WERI-Rb-1 (cell line): ENCODE measurements around the gene LRRC36.

Source experiments
- DNase-seq: peaks from one replicate; pipeline ENCODE4 v3.0.0-alpha.2; 2020
- H3K27ac ChIP-seq: fragments of 250-450 bp; sonication (Bioruptor Pico); 2 replicates; pipeline ENCODE4 v1.5.1; 2020; ENCODE audit warnings: mild to moderate bottlenecking, moderate library complexity
- H3K27me3 ChIP-seq: fragments of 250-450 bp; sonication (Bioruptor Pico); 2 replicates; pipeline ENCODE4 v1.5.1; 2021; ENCODE audit warnings: mild to moderate bottlenecking, low read depth, moderate library complexity; ENCODE audit not compliant: insufficient read depth, severe bottlenecking
- H3K36me3 ChIP-seq: fragments of 250-450 bp; sonication (Bioruptor Pico); 2 replicates; pipeline ENCODE4 v1.5.1; 2020; ENCODE audit warnings: mild to moderate bottlenecking, moderate library complexity
- H3K4me3 ChIP-seq: 2 replicates; pipeline ENCODE4 v1.5.1; 2011; ENCODE audit warnings: low read depth, mild to moderate bottlenecking, control low read depth, low read length
- H3K9me3 ChIP-seq: fragments of 250-450 bp; sonication (Bioruptor Pico); 2 replicates; pipeline ENCODE4 v1.5.1; 2021; ENCODE audit warnings: mild to moderate bottlenecking, moderate library complexity; ENCODE audit not compliant: severe bottlenecking
- CTCF ChIP-seq: IDR thresholded peaks from 2 replicates; pipeline ENCODE4 v1.5.1; 2011; ENCODE audit warnings: low read depth, mild to moderate bottlenecking, control low read depth, inconsistent platforms, low read length

The LRRC36 gene

GRCh38 chr16:67326472-67327309 is at the start of gene LRRC36, which contains the start of gene KCTD19:
TSS of gene LRRC36 (plus strand) at chr16:67326815. CDS start at chr16:67326863, 48 bp downstream.
TSS of gene KCTD19 (minus strand) at chr16:67326741. CDS start at chr16:67326707, 34 bp downstream.
- Histone ChIP-seq H3K9me3 (no peaks in the 10 kb centered on the region), H3K36me3 (no peaks in the 10 kb centered on the region), H3K4me3 (peak within 1 kb of the TSS; percentile 32), H3K27ac (peak within 1 kb of the TSS; percentile 45; the same call in 1 of the 2 replicates), H3K27me3 (no peaks in the 10 kb centered on the region)
- peak; percentile 63 for TF ChIP-seq CTCF
- peak; percentile 82 for DNase-seq

- Histone ChIP-seq H3K27ac (no peak overlapping the region), H3K9me3 (no peaks in the 10 kb centered on the region), H3K36me3 (peaks cover 38% of the 10 kb centered on the region), H3K27me3 (no peaks in the 10 kb centered on the region), H3K4me3 (no peak overlapping the region)
- no peak for DNase-seq
- no peak for TF ChIP-seq CTCF
Observed at GRCh38 chr16:67277294-67277998, 49.2 kb upstream of the LRRC36 start.

DNA sequence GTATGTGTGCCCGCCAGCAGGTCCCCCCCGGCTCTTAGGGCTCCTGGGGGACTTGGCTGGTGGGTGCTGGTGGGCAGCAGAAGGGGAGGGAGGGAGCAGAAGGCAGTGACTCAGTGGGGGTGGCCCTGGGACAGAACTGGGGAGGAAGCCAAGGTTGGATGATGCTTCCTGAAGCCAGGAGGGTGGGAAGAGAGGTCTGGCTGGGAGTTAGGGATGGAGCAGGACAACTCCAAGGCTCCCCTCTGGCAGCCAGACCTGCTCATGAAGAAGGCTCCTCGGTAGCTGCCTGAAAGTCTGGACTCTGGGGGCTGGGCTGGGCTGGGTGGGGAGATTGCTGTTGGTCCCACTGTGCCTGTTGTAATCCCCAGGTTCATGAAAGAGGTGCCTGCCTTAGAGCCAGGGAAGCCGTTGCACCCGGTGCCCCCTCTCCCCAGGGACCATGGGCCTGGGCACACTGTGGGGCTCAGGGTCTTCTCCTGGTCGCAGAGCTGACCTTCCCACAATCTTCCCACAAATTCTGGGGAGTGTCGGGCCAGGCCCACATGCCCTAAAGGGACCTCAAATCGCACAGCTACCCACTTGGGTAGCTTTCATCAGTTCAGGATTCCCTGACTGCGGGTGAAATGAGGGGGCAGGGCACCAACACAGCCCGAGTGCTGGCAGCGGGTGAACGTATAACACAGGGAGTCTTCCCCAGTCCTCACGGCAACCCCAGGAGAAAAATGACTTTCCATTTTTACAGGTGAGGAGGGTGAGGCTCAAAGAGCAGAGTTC is 48.4 kb upstream of the LRRC36 start:
- DNase-seq = no peak
- Histone ChIP-seq H3K36me3 (peaks cover 45% of the 10 kb centered on the region), H3K4me3 (peak overlapping the region; percentile 63), H3K27me3 (no peaks in the 10 kb centered on the region), H3K27ac (peak overlapping the region; percentile 69), H3K9me3 (no peaks in the 10 kb centered on the region)
- TF ChIP-seq CTCF = no peak

DNA sequence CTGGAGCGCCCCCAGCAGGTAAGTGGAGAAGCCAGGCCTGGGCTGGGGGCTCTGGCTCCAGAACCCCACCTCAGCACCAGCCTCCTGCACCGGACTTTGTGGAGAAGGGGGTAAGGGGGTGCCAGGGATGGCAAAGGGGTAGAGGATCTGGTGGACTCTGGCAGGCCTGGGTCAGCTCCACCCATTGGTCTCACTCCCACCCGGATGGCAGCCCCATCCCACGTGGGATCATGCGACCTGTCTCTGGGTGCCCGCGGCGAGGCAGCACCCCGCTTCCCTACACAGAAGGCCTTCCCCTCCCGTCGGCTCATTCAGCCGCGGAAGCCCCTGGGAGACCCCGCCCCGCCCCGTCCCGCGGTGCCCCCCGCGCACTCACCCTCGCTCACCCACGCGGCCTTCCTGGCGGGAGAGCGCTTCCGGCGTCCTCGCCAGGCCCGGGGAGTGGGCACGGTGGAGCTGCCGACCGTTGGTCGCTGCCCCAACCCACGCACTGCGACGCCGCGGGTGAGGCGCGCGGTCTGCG is 47.8 kb upstream of the LRRC36 start:
- H3K9me3 ChIP-seq = no peaks in the 10 kb centered on the region
- peaks cover 46% of the 10 kb centered on the region for H3K36me3 ChIP-seq
- peak; percentile 64 for TF ChIP-seq CTCF
- no peaks in the 10 kb centered on the region for H3K27me3 ChIP-seq
- peak overlapping the region; percentile 63 for H3K4me3 ChIP-seq
- peak overlapping the region; percentile 69 for H3K27ac ChIP-seq
- peak; percentile 48 for DNase-seq

DNA sequence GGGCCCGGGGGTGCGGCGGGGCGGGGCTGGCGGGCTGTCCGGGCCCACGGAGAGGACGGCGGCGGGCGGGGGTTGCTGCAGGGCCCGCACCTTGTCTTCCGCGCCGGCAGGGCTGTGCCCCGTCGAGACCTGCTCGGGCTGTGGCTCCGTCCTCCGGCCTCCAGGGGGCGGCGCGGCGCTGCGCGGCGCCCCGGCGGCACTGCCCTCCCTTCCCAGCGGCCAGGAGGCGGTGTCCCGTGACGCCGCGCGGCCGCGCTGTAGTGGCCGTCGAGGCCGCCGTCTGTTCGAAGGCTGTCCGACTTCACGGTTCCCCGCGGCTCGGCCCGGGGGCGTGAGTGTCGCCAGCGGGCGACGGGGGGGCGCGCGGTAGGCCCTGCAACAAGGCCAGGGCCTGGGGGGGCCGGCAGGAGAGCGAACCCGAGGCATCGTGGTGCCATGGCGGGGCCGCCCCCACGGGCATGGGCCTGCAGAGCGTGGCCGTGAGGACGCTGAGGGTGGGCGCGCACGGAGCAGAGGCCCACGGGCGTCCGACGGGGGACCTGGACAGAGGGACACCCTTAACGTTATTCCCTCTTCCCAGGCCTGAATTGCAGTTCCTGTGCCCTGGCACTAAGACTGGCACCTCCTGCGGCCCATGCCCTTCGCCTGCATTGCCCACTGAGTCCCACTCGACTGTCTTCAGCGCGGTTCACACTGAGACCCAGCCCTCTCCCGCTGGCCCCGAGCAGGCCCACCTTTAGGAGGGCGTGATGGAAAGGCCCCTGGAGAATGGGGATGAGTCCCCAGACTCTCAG is 47.1 kb upstream of the LRRC36 start, which contains the start of gene PLEKHG4:
PLEKHG4 (plus strand) TSS at position 237 of the 794 bp plus-strand sequence; CDS start at position 750, 513 bp downstream.
- Histone ChIP-seq H3K36me3 (peaks cover 50% of the 10 kb centered on the region), H3K4me3 (peak within 1 kb of the TSS; percentile 63), H3K9me3 (no peaks in the 10 kb centered on the region), H3K27ac (peak within 1 kb of the TSS; percentile 84), H3K27me3 (no peaks in the 10 kb centered on the region)
- DNase-seq = peak; percentile 83
- peak; percentile 88 for TF ChIP-seq CTCF
